ENCODE results near the gene CD6.

CD6 gene

DNA sequence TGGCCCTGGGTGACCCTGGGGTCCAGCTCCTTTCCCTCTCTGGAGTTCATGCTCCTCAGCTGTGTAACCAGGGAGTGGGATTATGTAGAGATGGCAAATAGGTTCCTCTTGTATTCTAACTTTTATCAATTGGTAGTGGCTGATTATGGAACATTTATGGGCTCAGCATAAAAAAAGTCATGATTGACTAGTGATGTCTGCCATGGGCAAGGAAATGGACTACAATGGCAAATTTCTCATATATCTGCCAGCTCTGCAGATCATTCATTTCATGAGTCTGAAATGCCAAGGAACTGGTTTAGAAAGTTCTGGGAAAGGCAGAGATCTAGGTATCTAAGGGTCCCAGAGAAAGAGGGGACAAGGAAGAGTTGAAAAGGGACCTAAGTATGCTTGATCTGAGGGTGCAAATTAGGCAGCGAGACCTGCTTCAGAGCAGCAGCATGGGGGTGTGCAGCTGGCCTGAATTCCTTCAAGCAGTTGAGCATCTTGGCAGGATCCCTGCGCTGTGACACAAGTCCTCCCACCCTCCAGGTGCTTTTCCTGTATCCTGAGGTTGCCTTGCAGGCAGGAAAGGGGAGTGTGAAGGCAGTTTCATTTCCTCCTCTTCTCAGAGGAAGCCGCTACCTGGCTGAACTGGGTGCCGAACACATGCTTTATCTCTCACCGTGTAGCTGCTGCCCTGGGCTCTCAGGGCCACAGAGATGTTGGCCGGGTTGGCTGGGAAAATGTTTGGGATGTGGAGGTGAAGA lies 29.9 kb upstream of the CD6 start:
- no peak for DNase-seq (ENCODE audit: low spot score)
- Histone ChIP-seq H3K27ac (no peak overlapping the region), H3K4me3 (no peak overlapping the region)
- TF ChIP-seq, protein P1, sequence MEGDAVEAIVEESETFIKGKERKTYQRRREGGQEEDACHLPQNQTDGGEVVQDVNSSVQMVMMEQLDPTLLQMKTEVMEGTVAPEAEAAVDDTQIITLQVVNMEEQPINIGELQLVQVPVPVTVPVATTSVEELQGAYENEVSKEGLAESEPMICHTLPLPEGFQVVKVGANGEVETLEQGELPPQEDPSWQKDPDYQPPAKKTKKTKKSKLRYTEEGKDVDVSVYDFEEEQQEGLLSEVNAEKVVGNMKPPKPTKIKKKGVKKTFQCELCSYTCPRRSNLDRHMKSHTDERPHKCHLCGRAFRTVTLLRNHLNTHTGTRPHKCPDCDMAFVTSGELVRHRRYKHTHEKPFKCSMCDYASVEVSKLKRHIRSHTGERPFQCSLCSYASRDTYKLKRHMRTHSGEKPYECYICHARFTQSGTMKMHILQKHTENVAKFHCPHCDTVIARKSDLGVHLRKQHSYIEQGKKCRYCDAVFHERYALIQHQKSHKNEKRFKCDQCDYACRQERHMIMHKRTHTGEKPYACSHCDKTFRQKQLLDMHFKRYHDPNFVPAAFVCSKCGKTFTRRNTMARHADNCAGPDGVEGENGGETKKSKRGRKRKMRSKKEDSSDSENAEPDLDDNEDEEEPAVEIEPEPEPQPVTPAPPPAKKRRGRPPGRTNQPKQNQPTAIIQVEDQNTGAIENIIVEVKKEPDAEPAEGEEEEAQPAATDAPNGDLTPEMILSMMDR (IDR thresholded peaks at IDR 0.05) = no peak

DNA sequence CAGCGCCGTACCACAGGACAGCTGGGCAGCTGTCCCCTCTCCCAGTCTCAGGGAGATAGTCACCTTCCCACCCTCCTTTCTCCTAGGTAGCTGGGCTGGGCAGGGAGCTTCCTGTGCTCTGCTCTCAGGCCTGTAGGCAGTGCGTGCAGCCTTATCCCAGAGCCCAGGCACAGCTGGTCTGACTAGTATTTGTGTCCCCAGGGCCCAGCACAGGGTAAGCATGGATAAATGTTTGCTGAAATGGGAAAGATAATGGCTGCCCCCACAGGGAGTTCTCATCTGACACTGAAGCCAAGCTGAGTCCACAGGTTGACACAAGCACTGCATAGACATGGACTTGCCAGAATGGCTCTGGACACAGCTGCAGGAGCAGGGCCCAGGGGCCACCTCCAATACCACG lies 29.3 kb upstream of the CD6 start:
- DNase-seq (ENCODE audit: low spot score) = no peak
- no peak overlapping the region for H3K27ac ChIP-seq
- TF ChIP-seq, protein P1 (IDR thresholded peaks at IDR 0.05) = no peak
- H3K4me3 ChIP-seq = no peak overlapping the region

- Histone ChIP-seq H3K4me3 (no peak overlapping the region), H3K27ac (no peak overlapping the region)
- DNase-seq (ENCODE audit: low spot score) = no peak
- TF ChIP-seq, protein P1 (IDR thresholded peaks at IDR 0.05) = no peak
Observed at GRCh38 chr11:60942970-60943565, 28.4 kb upstream of the CD6 start.

DNA sequence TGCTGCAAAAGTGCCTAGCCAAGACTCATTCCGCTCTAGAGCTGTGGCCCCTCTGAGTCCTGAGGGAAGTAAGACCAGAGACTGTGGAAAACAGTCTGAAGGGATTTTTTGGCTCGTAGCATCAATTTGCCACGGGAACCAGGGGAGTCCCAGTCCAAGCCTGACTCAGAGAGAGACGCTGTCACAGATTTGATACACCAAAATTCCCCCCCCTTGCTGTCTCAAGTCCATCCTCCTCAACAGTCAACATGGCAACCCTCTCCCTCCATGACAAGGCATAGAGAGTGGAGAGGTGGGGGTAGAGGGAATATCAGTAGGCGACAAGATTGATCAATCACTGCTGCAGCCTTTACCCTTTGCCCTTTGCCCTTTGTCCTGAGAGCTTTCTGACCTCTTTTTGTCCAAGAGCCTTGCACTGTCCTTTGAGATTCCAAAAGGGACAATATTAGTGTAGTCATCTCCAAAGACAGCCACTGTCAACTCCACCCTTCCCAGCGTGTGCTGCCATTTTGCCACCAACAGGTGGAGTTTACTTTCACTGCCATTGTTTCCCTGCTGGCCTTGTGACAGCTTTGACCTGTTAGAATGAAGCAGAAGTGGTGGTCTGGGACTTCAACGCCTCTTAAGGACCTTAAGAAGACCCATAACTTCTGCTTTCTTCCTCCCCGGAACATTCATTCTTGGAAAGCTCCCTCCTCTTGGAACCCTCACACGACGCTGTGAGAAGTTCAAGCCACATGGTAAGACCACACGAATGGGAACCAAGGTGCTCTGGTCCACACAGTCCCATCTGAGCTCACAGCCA lies 26.8 kb upstream of the CD6 start:
- H3K4me3 ChIP-seq = no peak overlapping the region
- no peak for DNase-seq (ENCODE audit: low spot score)

DNA sequence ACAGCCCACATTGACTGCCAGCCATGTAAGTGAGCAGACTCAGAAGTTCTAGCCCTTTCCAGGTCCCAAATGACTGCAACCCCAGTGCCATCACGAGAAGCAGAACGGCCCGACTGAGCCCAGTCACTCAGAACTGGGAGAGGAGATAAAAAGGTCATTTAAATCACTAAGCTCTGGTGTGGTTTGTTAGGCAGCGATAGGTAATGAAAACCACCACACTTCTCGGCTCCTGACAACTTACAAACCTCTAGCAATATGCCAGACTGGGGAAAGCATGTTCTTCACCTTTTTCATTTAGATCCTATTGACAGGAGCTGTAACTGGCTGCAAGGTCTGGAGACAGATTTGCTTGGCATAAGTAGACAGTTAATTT lies 26.2 kb upstream of the CD6 start:
- TF ChIP-seq, protein P1 (IDR thresholded peaks at IDR 0.05) = no peak
- H3K4me3 ChIP-seq = no peak overlapping the region
- no peak overlapping the region for H3K27ac ChIP-seq
- DNase-seq (ENCODE audit: low spot score) = no peak

More for the DNA sequence above, 26.8 kb upstream of the CD6 start:
- no peak overlapping the region for H3K27ac ChIP-seq
- TF ChIP-seq, protein P1 (IDR thresholded peaks at IDR 0.05) = no peak

DNA sequence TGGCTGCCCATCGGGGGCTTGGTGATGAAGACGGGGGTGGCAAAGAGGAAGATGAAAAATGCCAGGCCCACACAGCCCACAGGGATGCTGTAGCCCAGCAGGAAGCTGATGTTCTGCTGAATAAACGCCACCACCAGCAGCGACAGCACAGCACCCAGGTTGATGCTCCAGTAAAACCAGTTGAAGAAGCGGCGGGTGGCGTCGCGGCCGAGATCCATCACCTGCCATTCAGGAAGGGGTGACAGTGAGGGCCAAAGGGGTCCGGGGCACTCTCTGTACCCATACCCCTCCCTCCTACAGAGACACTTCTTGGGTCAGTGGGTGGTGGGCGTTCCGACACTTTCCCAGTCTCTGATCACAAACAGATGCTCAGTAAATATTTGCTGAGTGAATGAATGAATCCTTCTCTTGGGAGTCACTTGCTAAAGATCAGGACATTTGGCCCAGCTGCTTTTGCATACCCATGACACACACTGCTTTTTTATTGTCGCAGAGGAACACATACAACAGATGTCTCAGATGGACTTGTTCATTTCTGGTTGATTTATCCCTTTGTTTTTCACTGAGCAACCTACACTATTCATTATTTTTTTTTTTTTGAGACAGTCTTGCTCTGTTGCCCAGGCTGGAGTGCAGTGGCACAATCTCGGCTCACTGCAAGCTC lies 24.7 kb upstream of the CD6 start:
- H3K4me3 ChIP-seq = no peak overlapping the region
- TF ChIP-seq, protein P1 (IDR thresholded peaks at IDR 0.05) = no peak
- DNase-seq (ENCODE audit: low spot score) = no peak
- H3K27ac ChIP-seq = no peak overlapping the region
